ENCODE results near the gene PITX3. TPM values are rescaled to one million over a fixed set of nuclear protein-coding genes. Genes with fewer than 3 reads are reported as not detected.
"Not testable (repeated sequence)": the region's sequence is repeated elsewhere in the genome, so short reads cannot be mapped to it uniquely, and the experiment has no call there.

PITX3 gene
- total and polyA plus RNA-seq, 9 donors, result 12.5 to 27.1 (median 17.9) TPM

DNA sequence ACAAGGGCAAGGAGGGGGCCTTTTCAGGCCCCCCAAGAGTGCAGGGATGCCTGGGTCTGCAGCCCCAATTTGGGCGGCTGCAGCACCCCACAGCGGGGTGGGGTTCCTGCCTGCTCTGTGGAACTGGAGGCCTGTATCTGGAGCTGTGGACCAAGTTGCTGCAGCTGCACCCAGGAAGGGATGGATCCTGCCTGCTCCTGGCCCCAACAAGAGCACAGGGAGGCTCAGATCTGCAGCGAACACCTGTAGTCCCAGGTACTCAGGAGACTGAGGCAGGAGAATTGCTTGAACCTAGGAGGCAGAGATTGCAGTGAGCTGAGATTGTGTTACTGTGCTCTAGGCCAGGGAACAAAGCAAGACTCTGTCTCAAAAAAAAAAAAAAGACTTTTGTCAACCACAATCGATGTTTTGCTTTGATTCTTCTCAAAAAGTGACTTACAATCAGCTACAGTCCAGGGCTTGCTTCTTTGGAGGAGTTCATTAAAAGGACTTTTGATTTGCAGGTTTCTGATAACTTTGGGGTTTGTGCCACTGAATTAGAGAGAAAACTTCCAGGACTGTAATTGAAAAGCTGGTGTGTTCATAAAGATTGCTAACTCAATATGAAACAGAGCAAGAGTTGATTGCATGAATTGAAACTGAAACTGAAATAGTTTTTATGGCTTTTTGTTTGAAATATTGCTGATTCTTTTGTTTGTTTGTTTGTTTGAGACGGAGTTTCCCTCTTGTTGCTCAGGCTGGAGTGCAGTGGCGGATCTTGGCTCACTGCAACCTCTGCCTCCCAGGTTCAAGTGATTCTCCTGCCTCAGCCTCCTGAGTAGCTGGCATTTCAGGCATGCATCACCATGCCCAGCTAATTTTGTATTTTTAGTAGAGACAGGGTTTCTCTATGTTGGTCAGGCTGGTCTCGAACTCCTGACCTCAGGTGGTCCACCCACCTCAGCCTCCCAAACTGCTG lies 52.1 kb downstream of the PITX3 start:
- not testable (repeated sequence) for H3K27me3 ChIP-seq (ENCODE audit: control insufficient read depth, insufficient read depth, low read length); H3K27ac ChIP-seq (ENCODE audit: low read length); H3K36me3 ChIP-seq (ENCODE audit: control insufficient read depth, insufficient read depth, low read length); H3K4me1 ChIP-seq (ENCODE audit: control insufficient read depth, insufficient read depth, low read length); H3K9me3 ChIP-seq (replicated peaks; ENCODE audit: control insufficient read depth, low read depth, low read length); H3K4me3 ChIP-seq (ENCODE audit: low read length); DNase-seq
- 82% methylated on average over 3 of the region's 7 CpGs for WGBS (ENCODE audit: insufficient coverage)

DNA sequence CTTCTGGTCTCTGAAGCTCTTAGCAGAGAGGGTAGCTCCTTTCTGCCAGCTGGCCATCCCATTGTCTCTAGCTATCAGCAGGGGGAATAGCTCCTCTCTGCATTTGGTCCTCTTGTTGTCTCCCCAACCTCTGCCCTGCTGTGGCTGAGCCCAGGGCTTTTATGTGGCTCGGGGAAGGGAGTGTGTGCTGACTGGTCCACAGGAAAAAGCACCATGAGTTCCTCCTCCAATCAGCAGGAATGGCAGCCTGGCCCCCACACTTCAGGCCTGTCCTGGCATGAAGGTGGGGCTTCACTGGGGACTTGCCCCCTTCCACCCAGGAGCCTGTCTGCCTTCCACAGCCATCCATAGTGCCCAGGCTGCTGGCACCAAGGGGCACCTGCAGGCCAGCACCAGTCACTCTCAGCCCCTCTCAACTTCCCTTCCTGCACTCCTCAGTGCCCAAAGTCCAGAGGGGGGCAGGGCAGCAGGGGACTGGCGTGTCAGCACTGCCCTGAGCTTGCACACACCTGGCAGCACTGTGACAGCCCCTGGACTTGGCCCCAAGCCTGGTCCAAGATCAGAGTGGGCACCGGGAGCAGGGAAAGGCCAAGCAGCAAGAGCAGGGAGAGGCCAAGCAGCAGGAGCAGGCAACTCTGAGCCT lies 52.9 kb downstream of the PITX3 start:
- WGBS (ENCODE audit: insufficient coverage), result 50% methylated on average over 2 of the region's 3 CpGs
- no peak for DNase-seq
- Histone ChIP-seq H3K27ac (ENCODE audit: low read length) (no peak overlapping the region), H3K36me3 (ENCODE audit: control insufficient read depth, insufficient read depth, low read length) (no peaks in the 10 kb centered on the region), H3K9me3 (replicated peaks; ENCODE audit: control insufficient read depth, low read depth, low read length) (peaks cover 9% of the 10 kb centered on the region), H3K4me1 (ENCODE audit: control insufficient read depth, insufficient read depth, low read length) (no peaks in the 10 kb centered on the region), H3K4me3 (ENCODE audit: low read length) (no peak overlapping the region), H3K27me3 (ENCODE audit: control insufficient read depth, insufficient read depth, low read length) (no peaks in the 10 kb centered on the region)

DNA sequence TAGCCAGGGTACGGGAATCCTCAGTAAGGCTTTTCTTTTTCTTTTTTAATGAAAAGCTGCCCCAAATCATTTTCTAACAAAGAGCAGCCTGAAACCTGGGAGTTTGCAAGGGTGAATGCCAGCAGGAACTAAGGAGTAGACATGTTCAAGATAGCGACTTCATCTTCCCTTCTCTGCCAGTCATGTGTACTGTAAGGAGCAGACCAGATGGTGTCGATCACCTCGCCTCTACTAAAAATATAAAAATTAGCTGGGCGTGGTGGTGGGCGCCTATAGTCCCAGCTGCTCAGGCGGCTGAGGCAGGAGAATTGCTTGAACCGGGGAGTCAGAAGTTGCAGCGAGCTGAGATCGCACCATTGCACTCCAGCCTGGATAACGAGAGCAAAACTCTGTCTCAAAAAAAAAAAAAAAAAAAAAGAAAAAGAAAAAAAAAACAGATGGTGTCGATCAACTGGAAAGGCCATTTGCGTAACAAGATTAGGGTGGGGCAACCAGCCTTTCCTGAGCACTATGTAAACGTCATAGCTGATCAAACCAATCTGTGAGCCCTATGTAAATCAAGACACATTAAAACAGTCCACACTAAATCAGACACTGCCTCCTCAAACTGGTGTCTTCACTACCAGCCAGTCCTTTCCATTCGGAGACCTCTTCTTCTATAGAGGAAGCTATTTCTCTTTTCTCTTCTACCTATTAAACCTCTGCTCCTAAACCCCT lies 55.3 kb downstream of the PITX3 start:
- no peaks in the 10 kb centered on the region for H3K36me3 ChIP-seq (ENCODE audit: control insufficient read depth, insufficient read depth, low read length)
- peaks cover 2% of the 10 kb centered on the region for H3K9me3 ChIP-seq (replicated peaks; ENCODE audit: control insufficient read depth, low read depth, low read length)
- H3K27me3 ChIP-seq (ENCODE audit: control insufficient read depth, insufficient read depth, low read length), result no peaks in the 10 kb centered on the region
- no peaks in the 10 kb centered on the region for H3K4me1 ChIP-seq (ENCODE audit: control insufficient read depth, insufficient read depth, low read length)
- H3K27ac ChIP-seq (ENCODE audit: low read length), result no peak overlapping the region
- WGBS (ENCODE audit: insufficient coverage), result 61% methylated on average over 4 of the region's 15 CpGs
- peak; percentile 32 for DNase-seq
- peak overlapping the region; percentile 3 for H3K4me3 ChIP-seq (ENCODE audit: low read length)

DNA sequence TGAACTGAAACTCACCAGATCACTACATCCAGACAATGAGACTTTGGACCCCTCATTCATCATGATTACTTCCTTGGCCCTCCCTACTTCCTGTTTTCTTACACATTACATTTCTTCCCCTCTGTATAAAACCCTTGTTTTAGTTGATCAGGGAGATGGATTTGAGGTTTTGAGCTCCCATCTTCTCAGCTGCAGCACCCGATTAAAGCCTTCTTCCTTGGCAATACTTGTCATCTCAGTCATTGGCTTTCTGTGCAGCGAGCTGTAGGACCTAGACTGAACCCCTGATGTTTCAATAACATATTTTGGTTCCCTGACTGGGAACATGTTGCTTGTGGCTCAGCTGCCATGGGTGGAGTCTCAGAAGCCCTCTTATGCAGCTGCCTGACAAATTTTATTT lies 56.0 kb downstream of the PITX3 start:
- Histone ChIP-seq H3K4me1 (ENCODE audit: control insufficient read depth, insufficient read depth, low read length) (no peaks in the 10 kb centered on the region), H3K4me3 (ENCODE audit: low read length) (no peak overlapping the region), H3K9me3 (replicated peaks; ENCODE audit: control insufficient read depth, low read depth, low read length) (peaks cover 2% of the 10 kb centered on the region), H3K27ac (ENCODE audit: low read length) (no peak overlapping the region), H3K36me3 (ENCODE audit: control insufficient read depth, insufficient read depth, low read length) (no peaks in the 10 kb centered on the region), H3K27me3 (ENCODE audit: control insufficient read depth, insufficient read depth, low read length) (no peaks in the 10 kb centered on the region)
- WGBS (ENCODE audit: insufficient coverage), result 20% methylated on average over 1 of the region's 2 CpGs
- no peak for DNase-seq

DNA sequence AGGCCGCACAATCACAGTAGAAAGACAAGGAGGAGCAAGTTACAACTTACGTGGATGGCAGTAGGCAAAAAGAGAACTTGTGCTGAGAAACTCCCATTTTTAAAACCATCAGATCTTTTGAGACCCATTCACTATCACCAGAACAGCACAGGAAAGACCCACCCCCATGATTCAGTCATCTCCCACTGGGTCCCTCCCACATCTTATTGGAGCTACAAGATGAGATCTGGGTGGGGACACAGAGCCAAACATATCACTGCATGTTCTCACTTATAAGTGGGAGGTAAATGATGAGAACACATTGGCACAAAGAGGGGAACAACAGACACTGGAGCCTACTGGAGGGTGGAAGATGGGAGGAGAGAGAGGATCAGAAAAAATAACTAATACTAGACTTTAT lies 56.7 kb downstream of the PITX3 start:
- H3K4me1 ChIP-seq (ENCODE audit: control insufficient read depth, insufficient read depth, low read length), result no peaks in the 10 kb centered on the region
- no peaks in the 10 kb centered on the region for H3K36me3 ChIP-seq (ENCODE audit: control insufficient read depth, insufficient read depth, low read length)
- WGBS (ENCODE audit: insufficient coverage), result no CpG with 5 or more reads among the region's 2 CpGs
- H3K27me3 ChIP-seq (ENCODE audit: control insufficient read depth, insufficient read depth, low read length), result no peaks in the 10 kb centered on the region
- no peak for DNase-seq
- no peak overlapping the region for H3K4me3 ChIP-seq (ENCODE audit: low read length)
- no peak overlapping the region for H3K27ac ChIP-seq (ENCODE audit: low read length)
- H3K9me3 ChIP-seq (replicated peaks; ENCODE audit: control insufficient read depth, low read depth, low read length), result peaks cover 2% of the 10 kb centered on the region

Other genes starting within 250 kb of the PITX3 start
- gene ARMH3, start 185.3 kb downstream of the PITX3 start, total RNA-seq, result 7.1 TPM
- 10 to 100 TPM; 11.9 to 17.0 (median 12.9) TPM for gene ARMH3, start 185.3 kb downstream of the PITX3 start, polyA plus RNA-seq (ENCODE audit: insufficient read depth in 1 of 8, insufficient read length in 8 of 8, low replicate concordance in 1 of 8)
- gene HPS6, start 176.2 kb downstream of the PITX3 start, total RNA-seq, result 10.1 TPM
- 10 to 100 TPM in 4 of 8 donors, 1 to 10 TPM in 4; 9.7 to 11.2 (median 10.0) TPM for gene HPS6, start 176.2 kb downstream of the PITX3 start, polyA plus RNA-seq (ENCODE audit: insufficient read depth in 1 of 8, insufficient read length in 8 of 8, low replicate concordance in 1 of 8)
- gene LDB1, start 121.1 kb downstream of the PITX3 start, total RNA-seq, result 48.3 TPM
- 10 to 100 TPM; 60.5 to 83.0 (median 78.6) TPM for gene LDB1, start 121.1 kb downstream of the PITX3 start, polyA plus RNA-seq (ENCODE audit: insufficient read depth in 1 of 8, insufficient read length in 8 of 8, low replicate concordance in 1 of 8)
- gene PPRC1, start 108.5 kb downstream of the PITX3 start, total RNA-seq, result 12.9 TPM
- 10 to 100 TPM; 29.2 to 39.1 (median 31.2) TPM for gene PPRC1, start 108.5 kb downstream of the PITX3 start, polyA plus RNA-seq (ENCODE audit: insufficient read depth in 1 of 8, insufficient read length in 8 of 8, low replicate concordance in 1 of 8)
- gene NOLC1, start 89.1 kb downstream of the PITX3 start, total RNA-seq, result 34.5 TPM
- 10 to 100 TPM; 56.8 to 78.2 (median 68.1) TPM for gene NOLC1, start 89.1 kb downstream of the PITX3 start, polyA plus RNA-seq (ENCODE audit: insufficient read depth in 1 of 8, insufficient read length in 8 of 8, low replicate concordance in 1 of 8)
- 0.35 TPM for gene ELOVL3, start 15.2 kb downstream of the PITX3 start, total RNA-seq
- gene ELOVL3, start 15.2 kb downstream of the PITX3 start, polyA plus RNA-seq (ENCODE audit: insufficient read depth in 1 of 8, insufficient read length in 8 of 8, low replicate concordance in 1 of 8), result 1 to 10 TPM in 1 of 8 donors, under 1 TPM in 7; 0.46 to 1.1 (median 0.60) TPM
- 27.2 TPM for gene GBF1, start 4.0 kb upstream of the PITX3 start, total RNA-seq
- gene GBF1, start 4.0 kb upstream of the PITX3 start, polyA plus RNA-seq (ENCODE audit: insufficient read depth in 1 of 8, insufficient read length in 8 of 8, low replicate concordance in 1 of 8), result 10 to 100 TPM; 40.8 to 54.6 (median 46.1) TPM
- gene NFKB2, start 154.2 kb upstream of the PITX3 start, total RNA-seq, result 13.2 TPM
- 10 to 100 TPM; 14.2 to 21.2 (median 16.9) TPM for gene NFKB2, start 154.2 kb upstream of the PITX3 start, polyA plus RNA-seq (ENCODE audit: insufficient read depth in 1 of 8, insufficient read length in 8 of 8, low replicate concordance in 1 of 8)
- 6.1 TPM for gene PSD, start 177.3 kb upstream of the PITX3 start, total RNA-seq
- 10 to 100 TPM in 2 of 8 donors, 1 to 10 TPM in 6; 6.4 to 11.0 (median 7.2) TPM for gene PSD, start 177.3 kb upstream of the PITX3 start, polyA plus RNA-seq (ENCODE audit: insufficient read depth in 1 of 8, insufficient read length in 8 of 8, low replicate concordance in 1 of 8)
- gene FBXL15, start 179.3 kb upstream of the PITX3 start, total RNA-seq, result 5.3 TPM
- 1 to 10 TPM; 6.4 to 9.7 (median 7.4) TPM for gene FBXL15, start 179.3 kb upstream of the PITX3 start, polyA plus RNA-seq (ENCODE audit: insufficient read depth in 1 of 8, insufficient read length in 8 of 8, low replicate concordance in 1 of 8)
- gene CUEDC2, start 191.1 kb upstream of the PITX3 start, total RNA-seq, result 44.9 TPM
- gene CUEDC2, start 191.1 kb upstream of the PITX3 start, polyA plus RNA-seq (ENCODE audit: insufficient read depth in 1 of 8, insufficient read length in 8 of 8, low replicate concordance in 1 of 8), result 10 to 100 TPM; 55.4 to 65.3 (median 62.4) TPM
- not detected for gene C10orf95, start 210.0 kb upstream of the PITX3 start, total RNA-seq
- under 1 TPM in 7 of 8 donors, not detected in 1; 0.14 to 0.41 (median 0.27) TPM for gene C10orf95, start 210.0 kb upstream of the PITX3 start, polyA plus RNA-seq (ENCODE audit: insufficient read depth in 1 of 8, insufficient read length in 8 of 8, low replicate concordance in 1 of 8)

All from muscle of leg (tissue), 11 donors.